Testis (tissue), 3 donors: ENCODE results near the gene THSD4. TPM values are rescaled to one million over a fixed set of nuclear protein-coding genes. Genes with fewer than 3 reads are reported as not detected.

ENCODE experiments used
- DNase-seq: peaks from one replicate; pipeline ENCODE4 v3.0.0-alpha.2; 2019
- H3K27ac ChIP-seq, 2 donors: fragments of 200-600 bp; sonication (generic); one replicate each; pipeline ENCODE4 v1.5.1; 2019
- H3K27me3 ChIP-seq: fragments of 200-600 bp; sonication (generic); one replicate; pipeline ENCODE4 v1.5.1; 2019
- H3K36me3 ChIP-seq: fragments of 200-600 bp; sonication (generic); one replicate; pipeline ENCODE4 v1.5.1; 2017; ENCODE audit warnings: low read depth; ENCODE audit errors: missing control alignments
- H3K4me1 ChIP-seq: fragments of 200-600 bp; sonication (generic); one replicate; pipeline ENCODE4 v1.5.1; 2019
- H3K4me3 ChIP-seq, 2 donors: fragments of 200-600 bp; sonication (generic); one replicate each; pipeline ENCODE4 v1.5.1; 2017 to 2019
- H3K9me3 ChIP-seq: fragments of 200-600 bp; sonication (generic); one replicate; pipeline ENCODE4 v1.5.1; 2017
- POLR2A ChIP-seq: fragments of 450-650 bp; IDR thresholded peaks from one replicate; pipeline ENCODE4 v1.6.1; 2017; ENCODE audit warnings: antibody characterized with exemption, mild to moderate bottlenecking, moderate library complexity
- WGBS, 2 donors: methylation state at CpG; one replicate each; pipeline ENCODE4 v1.1.5; 2018; 5-methylcytosine and 5-hydroxymethylcytosine counted together
- intact Hi-C: fragments of 100-400 bp; cut with DNase I; formaldehyde crosslinking; loops from one replicate; pipeline ENCODE4 v1.15.1; 2023; ENCODE audit warnings: low total_unique reads
- polyA plus RNA-seq: library from polyadenylated mRNA; stranded (reverse); fragments of 350-450 nt; fragmentation: Illumina TruSeq; extraction: RNeasy Lipid Tissue Mini Kit (QIAGEN cat#74804); gene quantifications from one replicate; pipeline ENCODE4 v1.2.3, GENCODE V29; 2014; ENCODE audit warnings: low read depth, low replicate concordance; ENCODE audit not compliant: insufficient read depth
- total RNA-seq, 2 donors: library from RNA; depleted of rRNA; stranded (reverse); fragments of >200 nt; gene quantifications; one replicate each; pipeline ENCODE4 v1.2.3, GENCODE V29; 2016
- TF ChIP-seq, protein P1 (sequence below), 3 experiments: fragments of 450-650 bp in 2 of 3; fragments of 200-600 bp in 1 of 3; sonication (generic) in 1 of 3; IDR thresholded peaks; one replicate each; pipeline ENCODE4 v1.5.1; 2016 to 2019; ENCODE audit warnings: antibody characterized with exemption in 3 of 3, mild to moderate bottlenecking in 2 of 3, moderate library complexity in 1 of 3

Gene THSD4
- total and polyA plus RNA-seq, 3 donors from 2014 or later: 14.3 to 21.5 (median 18.2) TPM

DNA sequence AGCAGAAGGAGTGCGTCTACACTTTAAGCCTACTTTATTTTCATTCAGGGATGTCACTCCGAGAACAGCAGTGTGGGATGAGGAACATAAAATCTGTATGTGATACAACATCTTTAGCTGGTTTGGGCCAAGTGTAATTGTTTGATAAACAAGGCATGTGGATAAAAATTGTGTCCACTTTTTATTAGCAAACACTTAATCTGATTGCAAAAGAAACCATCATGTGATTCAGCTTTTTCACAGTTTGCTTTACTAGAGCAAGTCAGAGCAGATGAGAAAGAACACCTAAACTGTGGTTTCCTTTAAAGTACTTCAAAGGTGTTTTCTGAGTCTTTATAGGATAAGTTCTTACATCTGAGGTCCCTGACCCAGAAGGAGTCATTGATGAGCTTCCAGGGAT lies 237.9 kb downstream of the THSD4 start:
- Histone ChIP-seq H3K27ac (no peak overlapping the region), H3K4me3 (no peak overlapping the region), H3K9me3 (no peaks in the 10 kb centered on the region), H3K4me1 (peaks cover 9% of the 10 kb centered on the region), H3K27me3 (no peaks in the 10 kb centered on the region), H3K36me3 (no peaks in the 10 kb centered on the region)
- no peak for DNase-seq
- WGBS, 2 donors: 81 to 94% methylated on average over 2 of the region's 2 CpGs
- intact Hi-C loops: no loop called here
- TF ChIP-seq POLR2A: no peak
- TF ChIP-seq, protein P1, sequence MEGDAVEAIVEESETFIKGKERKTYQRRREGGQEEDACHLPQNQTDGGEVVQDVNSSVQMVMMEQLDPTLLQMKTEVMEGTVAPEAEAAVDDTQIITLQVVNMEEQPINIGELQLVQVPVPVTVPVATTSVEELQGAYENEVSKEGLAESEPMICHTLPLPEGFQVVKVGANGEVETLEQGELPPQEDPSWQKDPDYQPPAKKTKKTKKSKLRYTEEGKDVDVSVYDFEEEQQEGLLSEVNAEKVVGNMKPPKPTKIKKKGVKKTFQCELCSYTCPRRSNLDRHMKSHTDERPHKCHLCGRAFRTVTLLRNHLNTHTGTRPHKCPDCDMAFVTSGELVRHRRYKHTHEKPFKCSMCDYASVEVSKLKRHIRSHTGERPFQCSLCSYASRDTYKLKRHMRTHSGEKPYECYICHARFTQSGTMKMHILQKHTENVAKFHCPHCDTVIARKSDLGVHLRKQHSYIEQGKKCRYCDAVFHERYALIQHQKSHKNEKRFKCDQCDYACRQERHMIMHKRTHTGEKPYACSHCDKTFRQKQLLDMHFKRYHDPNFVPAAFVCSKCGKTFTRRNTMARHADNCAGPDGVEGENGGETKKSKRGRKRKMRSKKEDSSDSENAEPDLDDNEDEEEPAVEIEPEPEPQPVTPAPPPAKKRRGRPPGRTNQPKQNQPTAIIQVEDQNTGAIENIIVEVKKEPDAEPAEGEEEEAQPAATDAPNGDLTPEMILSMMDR (IDR thresholded peaks at IDR 0.05): no peak

DNA sequence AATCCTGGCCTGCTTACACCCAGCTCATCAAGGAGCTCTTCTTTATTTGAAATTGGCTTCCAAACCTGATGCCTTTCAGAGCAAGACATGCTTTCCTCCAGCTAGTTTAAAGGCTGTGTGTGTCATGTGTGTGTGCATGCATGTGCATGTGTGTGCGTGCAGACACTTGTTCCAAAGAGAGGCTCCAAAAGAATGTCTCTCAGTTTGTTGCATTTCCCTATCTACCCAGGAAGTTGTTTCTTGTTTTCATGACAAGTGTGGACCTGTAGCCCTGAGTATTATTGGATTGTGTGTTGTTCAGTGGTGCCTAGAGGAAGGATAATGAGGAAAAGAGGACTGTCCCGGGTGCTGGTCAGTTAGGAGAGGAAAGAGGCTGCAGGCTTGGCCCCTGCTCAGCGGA lies 240.0 kb downstream of the THSD4 start:
- no peaks in the 10 kb centered on the region for H3K27me3 ChIP-seq
- H3K36me3 ChIP-seq: no peaks in the 10 kb centered on the region
- no peak for DNase-seq
- H3K9me3 ChIP-seq: no peaks in the 10 kb centered on the region
- peaks cover 6% of the 10 kb centered on the region for H3K4me1 ChIP-seq
- WGBS, 2 donors: 89 to 92% methylated on average over 3 of the region's 3 CpGs
- no peak overlapping the region for H3K27ac ChIP-seq
- intact Hi-C loops: no loop called here
- TF ChIP-seq, protein P1 (IDR thresholded peaks at IDR 0.05): no peak
- TF ChIP-seq POLR2A: no peak
- no peak overlapping the region for H3K4me3 ChIP-seq

GRCh38 chr15:71357321-71357732 lies 242.1 kb downstream of the THSD4 start:
- no peaks in the 10 kb centered on the region for H3K9me3 ChIP-seq
- H3K27ac ChIP-seq: no peak overlapping the region
- H3K27me3 ChIP-seq: no peaks in the 10 kb centered on the region
- no peak for DNase-seq
- intact Hi-C loops: no loop called here
- no peak for TF ChIP-seq POLR2A
- TF ChIP-seq, protein P1 (IDR thresholded peaks at IDR 0.05): no peak
- WGBS, 2 donors: 37 to 50% methylated on average over 4 to 9 of the region's 9 CpGs
- H3K36me3 ChIP-seq: no peaks in the 10 kb centered on the region
- no peak overlapping the region for H3K4me3 ChIP-seq
- peaks cover 6% of the 10 kb centered on the region for H3K4me1 ChIP-seq

DNA sequence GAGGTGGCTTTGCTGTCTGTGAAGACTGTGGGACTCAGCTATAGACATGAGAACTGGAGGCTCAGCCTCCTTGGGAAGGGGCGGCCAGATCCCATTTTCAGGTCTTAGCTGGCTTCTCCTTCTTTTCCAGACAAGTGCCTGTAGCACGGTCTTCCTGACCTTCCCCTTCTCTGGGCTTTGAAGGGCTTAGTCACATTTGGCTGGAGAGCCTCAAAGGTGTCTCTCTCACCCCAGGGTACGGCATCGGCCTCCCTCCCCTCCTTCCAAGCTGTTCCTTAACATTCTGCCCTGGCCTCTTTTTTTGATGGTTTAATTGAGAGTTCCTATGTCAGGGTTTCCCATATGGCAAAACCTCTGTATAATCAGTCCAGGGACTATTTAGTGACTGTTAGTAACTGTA lies 242.7 kb downstream of the THSD4 start:
- H3K27ac ChIP-seq: no peak overlapping the region
- H3K4me3 ChIP-seq: no peak overlapping the region
- 92 to 93% methylated on average over 4 of the region's 4 CpGs for WGBS, 2 donors
- intact Hi-C loops: no loop called here
- DNase-seq: no peak
- TF ChIP-seq, protein P1 (IDR thresholded peaks at IDR 0.05): no peak
- no peak for TF ChIP-seq POLR2A
- no peaks in the 10 kb centered on the region for H3K36me3 ChIP-seq
- peaks cover 6% of the 10 kb centered on the region for H3K4me1 ChIP-seq
- H3K9me3 ChIP-seq: no peaks in the 10 kb centered on the region
- no peaks in the 10 kb centered on the region for H3K27me3 ChIP-seq

DNA sequence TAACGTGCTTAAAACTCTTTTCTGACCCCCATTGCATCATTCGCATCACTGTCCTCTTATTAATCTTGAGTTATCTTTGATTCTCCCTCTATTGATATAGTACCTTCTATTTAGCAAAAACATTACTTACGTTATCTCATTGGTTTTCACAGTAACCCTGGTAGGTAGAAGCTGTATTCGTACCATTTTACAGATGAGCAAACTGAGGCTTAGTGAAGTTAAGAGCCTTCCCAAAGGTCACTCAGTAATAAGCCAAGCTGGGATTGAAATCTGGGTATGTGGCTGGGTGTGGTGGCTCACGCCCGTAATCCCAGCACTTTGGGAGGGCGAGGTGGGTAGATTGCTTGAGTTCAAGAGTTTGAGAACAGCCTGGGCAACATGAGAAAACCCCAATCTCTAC lies 244.0 kb downstream of the THSD4 start:
- H3K4me3 ChIP-seq: no peak overlapping the region
- intact Hi-C loops: no loop called here
- TF ChIP-seq, protein P1 (IDR thresholded peaks at IDR 0.05): no peak
- no peak for TF ChIP-seq POLR2A
- H3K4me1 ChIP-seq: peaks cover 6% of the 10 kb centered on the region
- 96% methylated on average over 7 of the region's 7 CpGs for WGBS, 2 donors
- H3K27ac ChIP-seq: no peak overlapping the region
- H3K27me3 ChIP-seq: no peaks in the 10 kb centered on the region
- H3K9me3 ChIP-seq: no peaks in the 10 kb centered on the region
- DNase-seq: no peak
- H3K36me3 ChIP-seq: no peaks in the 10 kb centered on the region
